ENCODE results near the gene PHF21B.
"Not testable (repeated sequence)": the region's sequence is repeated elsewhere in the genome, so short reads cannot be mapped to it uniquely, and the experiment has no call there.

PHF21B gene

DNA sequence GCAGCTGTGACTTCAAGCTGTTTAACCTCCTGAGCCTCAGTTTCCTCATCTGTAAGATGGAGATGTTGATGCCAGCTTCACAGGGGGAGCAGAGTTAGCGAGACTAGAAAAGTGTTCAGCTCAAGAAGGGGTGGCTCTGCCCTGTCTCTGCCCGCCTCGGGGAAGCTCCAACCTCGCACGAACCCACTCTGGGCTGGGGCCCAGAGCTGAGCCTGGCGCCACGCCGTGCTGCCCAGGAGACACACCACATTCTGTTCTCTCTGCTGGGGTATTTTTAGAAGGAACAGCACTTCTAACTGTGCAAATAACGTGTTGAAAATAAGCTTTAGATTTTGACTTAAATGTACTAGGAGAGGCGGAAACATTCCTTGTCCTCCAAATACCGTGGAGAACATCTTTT is 74.1 kb downstream of the PHF21B start:
- DNase-seq (ENCODE audit: low read depth, low spot score): no peak

- no peak for DNase-seq (ENCODE audit: low read depth, low spot score)
These were observed 75.4 kb downstream of the PHF21B start for GRCh38 chr22:44934454-44934735.

DNA sequence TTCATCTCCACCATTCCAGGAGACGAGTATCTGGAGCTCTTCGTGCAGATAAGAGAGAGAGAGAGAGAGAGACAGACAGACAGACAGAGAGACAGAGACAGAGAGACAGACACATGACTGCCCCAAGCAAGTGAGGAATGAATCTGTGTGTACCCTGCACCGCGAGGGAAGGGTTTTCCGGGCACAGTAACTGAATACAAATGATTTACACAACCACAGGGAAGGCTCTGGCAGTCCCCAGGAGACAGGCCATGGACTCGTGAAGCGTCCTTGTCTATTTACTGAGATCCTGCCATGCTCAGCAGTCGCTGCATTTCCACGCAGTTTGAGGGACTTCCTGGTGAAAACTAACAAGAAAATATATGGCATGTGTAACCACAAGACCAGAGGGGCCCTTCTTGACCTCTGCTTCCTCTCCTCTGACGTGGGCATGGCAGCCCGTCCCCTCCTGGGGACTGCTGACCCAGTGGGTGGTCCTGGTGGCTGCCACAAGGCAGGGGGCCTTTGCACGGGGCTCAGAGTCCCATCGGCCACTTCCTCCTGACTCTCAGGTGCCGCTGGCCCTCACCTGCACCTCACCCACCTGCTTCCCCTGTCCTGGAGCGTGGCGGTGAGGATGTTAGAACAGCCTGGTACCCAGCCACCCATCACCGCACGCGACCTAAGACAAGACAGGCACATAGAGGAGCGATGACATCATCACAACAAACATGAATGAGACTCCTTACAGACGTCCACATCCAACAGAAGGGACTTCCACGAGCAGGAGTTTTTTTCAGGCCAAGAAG is 75.9 kb downstream of the PHF21B start:
- no peak for DNase-seq (ENCODE audit: low read depth, low spot score)

DNA sequence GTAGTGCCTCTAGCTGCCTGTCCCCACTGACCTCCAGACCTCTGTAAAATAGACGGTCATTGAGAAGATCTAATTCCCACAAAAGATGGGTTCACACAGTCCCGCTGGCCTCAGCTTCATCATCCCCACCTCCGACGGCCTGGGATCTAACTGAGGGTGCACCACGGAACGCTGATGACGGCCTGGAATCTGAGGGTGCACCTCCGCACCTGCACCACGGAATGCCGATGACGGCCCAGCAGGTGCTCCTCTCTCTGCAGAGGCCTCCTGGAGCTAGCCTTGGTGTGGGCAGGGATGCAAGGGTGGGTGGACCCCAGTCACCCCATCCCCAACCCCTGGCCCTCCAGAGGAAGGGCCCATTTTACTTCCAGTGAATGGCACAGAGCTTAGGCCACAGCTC is 77.3 kb downstream of the PHF21B start:
- no peak for DNase-seq (ENCODE audit: low read depth, low spot score)

GRCh38 chr22:44931766-44932165 is 78.0 kb downstream of the PHF21B start:
- no peak for DNase-seq (ENCODE audit: low read depth, low spot score)

GRCh38 chr22:44931077-44931540 is 78.7 kb downstream of the PHF21B start:
- DNase-seq (ENCODE audit: low read depth, low spot score): peak; percentile 53

GRCh38 chr22:44930711-44931035 is 79.1 kb downstream of the PHF21B start:
- DNase-seq (ENCODE audit: low read depth, low spot score): no peak

DNA sequence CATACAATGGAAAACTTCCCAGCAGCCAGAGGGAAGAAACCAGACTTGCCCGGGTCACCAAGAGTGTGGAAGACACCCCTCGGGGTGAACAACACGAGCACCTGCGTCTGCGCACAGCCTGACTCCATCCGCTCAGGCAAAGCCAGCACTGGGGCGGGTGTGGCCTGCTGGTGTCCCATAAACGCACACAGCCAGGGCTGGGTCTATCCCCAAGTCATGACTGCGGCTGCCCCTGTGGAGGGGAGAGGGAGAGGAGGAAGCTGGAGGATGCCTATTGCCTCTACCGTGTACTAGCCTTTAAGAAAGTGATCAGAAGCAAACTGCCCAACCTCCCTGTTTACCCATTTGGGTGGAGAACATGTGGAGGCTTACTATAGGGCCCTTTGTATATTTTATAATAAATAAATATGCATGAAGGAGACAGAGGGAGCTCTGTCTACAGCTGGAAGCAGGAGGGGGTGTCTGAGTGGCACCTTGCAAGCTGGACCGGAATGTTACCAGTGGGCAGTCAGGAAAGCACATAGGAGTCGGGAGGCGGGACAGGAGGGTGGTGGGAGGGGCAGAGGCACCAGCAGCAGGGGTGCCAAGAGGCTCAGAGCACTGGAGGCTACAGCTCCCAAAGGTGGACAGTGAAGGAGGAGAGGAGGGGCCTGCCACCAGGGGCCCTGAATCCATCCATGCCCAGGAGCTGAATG is 79.6 kb downstream of the PHF21B start:
- no peak for DNase-seq (ENCODE audit: low read depth, low spot score)

DNA sequence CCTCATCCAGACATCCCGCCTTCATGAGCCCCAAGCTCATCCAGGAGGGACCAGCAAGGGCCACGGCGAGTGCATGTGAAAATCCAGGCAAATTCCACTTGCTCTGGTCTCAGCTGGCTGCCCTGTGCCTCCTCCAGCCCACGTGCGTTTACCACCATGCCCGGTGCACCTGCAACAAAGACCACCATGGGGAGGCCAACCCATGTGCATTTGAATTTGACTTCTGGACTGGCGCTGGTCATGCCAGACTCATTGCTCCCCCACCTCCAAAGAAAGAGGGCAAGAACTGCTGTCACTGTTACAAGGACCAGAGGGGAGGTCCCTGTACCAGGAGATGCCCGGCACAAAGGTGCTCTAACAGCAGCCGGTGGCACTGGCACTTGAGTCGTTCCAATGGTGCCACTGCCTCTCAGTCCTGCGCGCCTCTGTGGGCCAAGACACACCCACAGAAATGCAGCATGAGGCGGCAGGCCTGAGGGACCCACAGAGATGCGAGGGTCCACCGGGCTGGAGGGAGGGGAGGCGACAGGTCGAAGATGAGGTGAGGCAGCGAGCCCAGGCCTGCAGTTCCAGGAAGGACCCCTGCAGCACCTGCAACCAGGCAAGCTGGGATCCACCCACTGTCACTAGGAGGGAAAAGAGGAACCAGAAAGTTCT is 80.3 kb downstream of the PHF21B start:
- no peak for DNase-seq (ENCODE audit: low read depth, low spot score)

DNA sequence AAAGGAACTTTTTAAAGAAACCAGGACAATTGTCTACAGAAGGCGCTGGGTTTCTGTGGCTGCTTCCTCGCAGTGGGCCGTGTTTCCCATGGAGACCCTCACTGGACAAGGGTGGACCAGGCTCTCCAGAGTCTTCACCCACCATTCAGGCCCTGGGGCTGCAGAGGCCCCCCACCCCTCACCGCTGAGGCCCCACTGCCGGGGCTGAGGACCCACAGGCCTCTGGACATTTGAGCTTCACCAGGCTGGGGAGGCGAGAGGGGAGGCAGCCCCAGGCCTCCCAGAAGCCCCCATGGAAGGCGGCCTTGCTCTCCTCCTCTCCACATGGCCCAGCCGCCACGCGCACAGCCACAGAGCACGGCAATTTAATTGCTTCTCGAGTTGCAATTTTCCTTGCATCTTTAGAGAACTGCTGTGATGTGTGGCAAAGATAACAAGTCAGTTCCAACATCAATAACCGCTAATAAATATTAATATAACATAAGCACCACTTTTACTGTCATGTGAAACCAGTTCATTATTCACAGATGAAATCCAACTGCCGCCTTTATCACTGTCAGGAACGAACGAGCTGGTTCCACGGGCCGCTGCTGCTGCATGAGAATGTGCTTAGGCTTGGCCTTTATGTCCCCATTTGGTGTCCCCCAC is 81.0 kb downstream of the PHF21B start:
- DNase-seq (ENCODE audit: low read depth, low spot score): no peak

DNA sequence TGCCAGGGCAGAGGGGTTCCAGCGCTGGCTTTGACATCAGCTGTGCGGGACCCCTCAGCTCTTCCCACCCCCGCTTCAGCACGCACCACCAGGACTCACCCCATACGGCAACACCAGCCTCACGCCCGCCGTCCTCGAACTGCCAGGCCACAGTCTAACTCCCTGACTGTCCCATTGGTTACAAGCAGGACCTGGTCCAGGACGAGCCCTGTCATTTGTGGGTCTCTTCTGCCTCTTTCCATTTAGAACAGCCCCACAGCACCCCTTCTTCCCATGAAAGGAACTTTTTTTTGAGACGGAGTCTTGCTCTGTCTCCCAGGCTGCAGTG is 81.7 kb downstream of the PHF21B start:
- DNase-seq (ENCODE audit: low read depth, low spot score): no peak

GRCh38 chr22:44927463-44928135 is 82.2 kb downstream of the PHF21B start:
- DNase-seq (ENCODE audit: low read depth, low spot score): no peak

- no peak for DNase-seq (ENCODE audit: low read depth, low spot score)
These were observed 83.1 kb downstream of the PHF21B start for GRCh38 chr22:44926491-44927415.

DNA sequence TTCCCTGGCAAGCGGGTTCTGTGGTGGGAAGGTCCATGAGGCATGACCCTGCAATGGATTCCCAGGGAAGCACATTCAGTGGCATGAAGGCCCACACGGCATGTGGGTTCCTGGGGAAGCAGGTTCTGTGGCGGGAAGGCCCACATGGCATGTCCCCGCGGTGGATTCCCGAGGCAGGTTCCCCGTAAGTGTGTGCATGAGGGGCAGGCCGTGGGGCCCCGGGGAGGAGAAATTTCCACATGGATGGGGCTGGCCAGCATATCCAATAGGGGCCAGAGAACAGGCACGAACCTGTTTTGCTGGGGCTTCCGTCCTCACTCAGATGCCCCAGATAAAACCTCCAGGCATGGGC is 83.7 kb downstream of the PHF21B start:
- DNase-seq (ENCODE audit: low read depth, low spot score): no peak

GRCh38 chr22:44925465-44926123 is 84.2 kb downstream of the PHF21B start:
- no peak for DNase-seq (ENCODE audit: low read depth, low spot score)

DNA sequence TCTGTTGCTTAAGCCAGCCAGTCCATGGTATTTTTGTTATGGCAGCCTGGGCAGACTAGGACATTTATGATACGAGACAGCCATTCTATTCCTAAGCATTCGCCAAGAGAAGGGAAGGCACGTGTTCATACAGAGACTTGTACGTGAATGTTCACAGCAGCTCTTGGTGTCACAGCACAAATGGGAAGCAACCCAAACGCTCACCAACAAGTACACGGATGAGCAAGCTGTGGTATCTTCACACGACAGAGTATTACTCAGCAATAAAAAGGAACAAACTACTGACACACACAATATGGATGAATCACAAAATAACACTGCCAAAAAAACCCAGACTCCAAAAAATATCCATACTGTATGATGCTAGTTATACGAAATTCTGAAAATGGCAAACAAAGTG is 85.1 kb downstream of the PHF21B start:
- DNase-seq (ENCODE audit: low read depth, low spot score): no peak

GRCh38 chr22:44924098-44924497 is 85.7 kb downstream of the PHF21B start:
- no peak for DNase-seq (ENCODE audit: low read depth, low spot score)

- DNase-seq (ENCODE audit: low read depth, low spot score): not testable (repeated sequence)
These were observed 88.0 kb downstream of the PHF21B start for GRCh38 chr22:44921766-44922165.

- DNase-seq (ENCODE audit: low read depth, low spot score): no peak
These were observed 89.6 kb downstream of the PHF21B start for GRCh38 chr22:44920183-44920582.

- DNase-seq (ENCODE audit: low read depth, low spot score): no peak
These were observed 90.1 kb downstream of the PHF21B start for GRCh38 chr22:44919691-44920090.
